Thyroid gland (tissue), 4 donors: Measurements from ENCODE around the gene TAS2R3.

Experiments used
- CTCF ChIP-seq, 6 experiments: fragments of 200-600 bp in 3 of 6; fragments of 450-650 bp in 3 of 6; sonication (generic) in 3 of 6; IDR thresholded peaks; one replicate each; pipeline ENCODE4 v1.5.1; 2016 to 2019; ENCODE audit warnings: antibody characterized with exemption in 6 of 6, mild to moderate bottlenecking in 2 of 6, inconsistent platforms in 1 of 6, moderate library complexity in 1 of 6
- POLR2A ChIP-seq, 2 donors: fragments of 450-650 bp; IDR thresholded peaks; one replicate each; pipeline ENCODE4 v1.6.1; 2017; ENCODE audit warnings: antibody characterized with exemption in 2 of 2, mild to moderate bottlenecking in 2 of 2, moderate library complexity in 1 of 2

DNA sequence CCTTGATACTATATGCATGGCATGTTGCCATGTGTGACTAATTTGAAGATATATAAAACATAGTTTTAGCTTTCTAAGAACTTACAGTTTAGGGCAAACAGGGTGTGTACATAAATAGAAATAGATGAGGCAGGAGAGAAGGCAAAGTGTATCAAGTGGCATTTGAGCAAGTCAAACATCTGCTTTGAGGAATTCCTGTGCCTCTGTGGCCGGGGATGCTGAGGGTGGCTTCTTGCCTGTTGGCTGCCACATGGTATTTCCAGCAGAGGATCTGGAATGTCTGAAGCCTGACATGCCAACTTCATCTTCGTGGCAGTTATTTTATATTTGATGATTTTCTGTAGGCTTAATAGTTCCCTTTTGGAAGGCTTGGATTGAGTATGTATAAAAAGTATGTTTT lies 19.8 kb upstream of the TAS2R3 start:
- TF ChIP-seq CTCF (IDR thresholded peaks at IDR 0.05) (no peak), POLR2A (IDR thresholded peaks at IDR 0.05) (no peak)
